Middle frontal gyrus (tissue), 1 donor: ENCODE measurements around the gene CADPS2.

Experiments used
- DNase-seq: peaks from one replicate; pipeline ENCODE4 v3.0.0-alpha.2; 2015; ENCODE audit warnings: low spot score; ENCODE audit errors: extremely low spot score

The CADPS2 gene

GRCh38 chr7:122314284-122314683, 572.0 kb downstream of the CADPS2 start:
- no peak for DNase-seq

- no peak for DNase-seq
Measured at GRCh38 chr7:122312789-122313188, 573.5 kb downstream of the CADPS2 start.

- no peak for DNase-seq
Measured at GRCh38 chr7:122311734-122312450, 574.4 kb downstream of the CADPS2 start.

- DNase-seq, result no peak
Measured at GRCh38 chr7:122311050-122311700, 575.1 kb downstream of the CADPS2 start.

DNA sequence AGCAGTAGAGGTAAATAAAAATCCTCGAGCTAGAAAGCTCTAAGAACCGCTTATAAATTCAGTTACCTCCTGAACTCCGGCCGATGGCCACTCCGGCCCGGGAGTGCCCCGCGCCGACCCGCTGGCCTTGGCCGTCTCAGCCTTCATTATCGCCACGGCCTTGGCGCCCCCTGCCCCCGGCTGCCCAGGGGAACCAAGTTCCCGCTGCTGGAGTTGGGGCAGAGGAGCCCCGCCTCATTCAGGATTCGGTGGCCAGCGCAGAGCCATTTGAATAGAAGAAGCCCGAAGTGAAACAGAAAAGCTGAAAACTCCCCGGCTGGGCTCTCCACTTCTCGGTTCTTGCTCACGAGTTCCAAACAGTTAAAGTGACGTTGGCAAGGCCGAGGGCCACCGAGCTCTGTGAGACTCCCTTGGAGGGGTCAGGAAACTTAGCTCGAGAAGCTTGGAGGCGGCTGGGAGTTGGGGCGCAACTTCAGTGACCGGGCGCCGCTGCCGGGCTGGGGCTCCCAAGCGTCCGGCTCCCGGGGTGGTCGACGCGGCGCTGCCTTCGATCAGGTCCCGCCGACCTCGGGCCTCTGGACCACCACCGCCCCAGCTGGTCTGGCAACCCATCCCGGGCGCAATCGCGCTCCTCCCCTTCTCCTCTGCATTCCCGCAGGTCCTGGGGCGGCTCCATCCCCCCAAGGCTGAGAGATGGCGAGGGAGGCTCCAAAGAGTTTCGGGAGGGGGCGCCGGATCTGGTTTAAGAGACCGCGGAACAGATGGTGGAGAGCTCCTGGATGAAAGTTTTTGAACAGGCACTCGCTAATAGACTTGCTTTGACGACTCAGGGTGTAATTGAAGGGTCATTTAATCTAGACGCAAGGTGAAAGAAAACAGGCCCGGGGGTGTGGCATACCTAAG, 575.9 kb downstream of the CADPS2 start:
- DNase-seq, result no peak

DNA sequence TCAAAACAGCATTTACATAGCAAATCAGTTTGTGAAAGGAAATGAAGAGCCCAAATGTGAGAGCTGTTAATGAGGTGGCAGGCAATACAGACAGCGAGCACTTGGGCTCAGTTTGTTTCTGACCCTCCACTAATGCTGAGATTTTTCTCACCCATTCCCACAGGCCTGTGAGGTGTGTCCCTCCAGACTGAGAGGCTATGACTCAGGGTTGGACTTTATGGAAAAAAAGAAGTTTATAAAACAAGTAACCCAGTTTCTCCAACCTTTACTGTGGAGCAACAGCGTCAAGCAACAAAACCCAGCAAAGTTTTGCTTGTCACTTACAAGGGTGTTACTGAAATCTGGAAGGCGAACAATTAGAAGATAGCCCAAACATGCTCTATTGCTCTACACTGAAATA, 576.8 kb downstream of the CADPS2 start:
- DNase-seq, result no peak

DNA sequence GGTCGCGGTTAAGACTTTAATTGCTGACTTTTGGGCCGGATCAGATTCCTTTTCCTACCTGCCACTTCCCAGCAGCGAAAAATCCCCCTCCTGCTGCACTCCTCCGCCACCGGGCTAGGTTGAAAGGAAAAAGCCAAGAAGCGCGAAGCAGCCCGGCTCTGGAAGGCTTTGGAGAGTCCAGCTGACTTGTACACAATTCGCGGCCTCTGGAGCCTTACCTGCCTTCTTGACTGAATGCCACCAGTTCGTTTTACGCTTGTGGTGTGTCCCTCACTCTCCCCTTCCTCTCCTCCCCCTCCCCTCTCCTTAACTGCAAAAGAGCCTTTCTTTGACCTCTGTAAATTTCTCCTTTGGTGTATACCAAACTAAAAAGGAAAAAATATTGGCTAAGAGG, 579.0 kb downstream of the CADPS2 start:
- no peak for DNase-seq

DNA sequence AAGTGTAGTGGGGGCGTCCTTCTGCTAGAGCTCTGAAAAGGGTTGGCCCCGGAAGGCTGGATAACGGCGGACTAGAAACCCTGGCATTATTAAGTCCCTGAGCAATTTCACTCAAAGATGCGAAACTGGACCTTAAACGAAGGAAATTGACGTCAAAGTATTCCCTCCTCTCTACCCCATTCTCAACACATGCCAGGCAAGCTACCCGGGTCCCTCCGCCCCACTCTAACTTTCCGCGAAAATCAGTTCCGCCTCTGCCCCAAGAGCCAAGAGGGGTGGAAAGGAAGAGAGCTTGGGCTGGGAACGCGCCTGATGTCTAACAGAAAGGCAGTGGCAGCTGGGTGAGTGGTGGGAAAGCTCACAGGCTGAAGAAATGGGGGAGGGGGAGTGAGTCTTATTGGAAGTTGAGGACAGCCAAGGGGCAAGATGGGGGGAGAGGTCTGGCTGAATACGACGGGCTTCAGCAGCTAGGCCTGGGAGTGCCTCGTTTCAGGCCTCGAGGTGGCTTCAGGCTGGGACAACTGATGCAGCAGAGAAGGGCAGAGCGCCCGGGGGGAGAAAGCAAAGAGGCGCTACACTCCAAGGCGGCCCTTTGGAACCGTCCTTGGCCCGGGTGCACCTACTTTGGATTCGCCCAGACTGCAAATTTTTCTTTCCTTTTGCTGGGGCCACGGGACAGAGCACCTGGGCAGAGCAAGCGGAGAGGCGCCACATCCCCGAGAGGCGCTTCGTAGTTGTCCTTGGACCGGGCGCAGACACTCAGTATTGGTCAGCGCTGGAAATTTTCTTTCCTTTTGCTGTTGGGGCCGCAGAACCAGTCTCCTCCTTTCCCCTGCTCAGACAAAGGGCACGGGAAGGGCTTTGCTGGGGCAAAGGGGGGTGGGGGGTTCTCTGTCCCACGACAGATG, 579.7 kb downstream of the CADPS2 start:
- no peak for DNase-seq

DNA sequence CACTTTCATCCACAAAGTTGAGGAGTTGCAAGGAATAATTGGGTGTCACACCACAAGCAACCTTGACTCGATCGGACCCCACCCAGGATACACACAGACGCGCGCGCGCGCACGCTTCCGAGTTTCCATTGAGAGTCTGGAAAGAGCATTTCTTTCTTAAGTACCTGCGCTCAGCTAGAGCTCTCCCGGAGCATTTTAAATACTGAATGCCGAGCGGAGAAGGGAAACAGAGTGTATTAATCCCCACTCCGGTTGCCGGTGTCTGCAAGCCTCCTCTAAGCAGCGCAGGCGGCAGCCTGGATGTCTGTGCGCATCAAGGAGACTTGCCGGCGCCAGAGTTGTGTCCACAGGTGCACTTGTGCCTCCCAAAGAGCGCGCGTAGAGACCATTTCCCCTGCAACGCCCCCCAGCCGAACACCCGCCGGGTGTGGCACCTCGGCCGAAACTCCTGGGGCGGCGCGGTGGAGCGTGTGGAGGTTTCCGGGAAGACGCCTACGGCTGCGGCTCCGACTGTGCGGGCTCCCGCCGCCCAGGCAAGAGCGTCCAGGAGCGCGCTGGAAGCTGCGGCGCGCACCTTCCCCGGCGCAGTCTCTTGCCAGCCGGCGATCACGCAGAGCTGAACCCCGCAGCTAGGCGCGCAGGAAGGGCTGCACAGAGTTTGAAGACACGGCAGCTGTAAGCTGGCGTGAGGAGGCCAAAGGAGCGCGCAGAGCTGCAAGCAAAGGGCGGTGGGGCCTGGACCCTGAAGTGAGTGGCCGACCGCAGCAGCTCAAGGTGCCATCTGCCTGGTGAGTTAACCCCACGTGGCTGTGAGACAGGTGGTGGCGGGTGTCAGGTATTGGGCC, 580.6 kb downstream of the CADPS2 start:
- DNase-seq, result no peak

GRCh38 chr7:122304996-122305421, 581.3 kb downstream of the CADPS2 start:
- no peak for DNase-seq

- no peak for DNase-seq
Measured at GRCh38 chr7:122304319-122304975, 581.8 kb downstream of the CADPS2 start, which contains the start of gene FEZF1. Gene FEZF1 (minus strand): TSS chr7:122304750. CDS start chr7:122304437, 313 bp downstream.

DNA sequence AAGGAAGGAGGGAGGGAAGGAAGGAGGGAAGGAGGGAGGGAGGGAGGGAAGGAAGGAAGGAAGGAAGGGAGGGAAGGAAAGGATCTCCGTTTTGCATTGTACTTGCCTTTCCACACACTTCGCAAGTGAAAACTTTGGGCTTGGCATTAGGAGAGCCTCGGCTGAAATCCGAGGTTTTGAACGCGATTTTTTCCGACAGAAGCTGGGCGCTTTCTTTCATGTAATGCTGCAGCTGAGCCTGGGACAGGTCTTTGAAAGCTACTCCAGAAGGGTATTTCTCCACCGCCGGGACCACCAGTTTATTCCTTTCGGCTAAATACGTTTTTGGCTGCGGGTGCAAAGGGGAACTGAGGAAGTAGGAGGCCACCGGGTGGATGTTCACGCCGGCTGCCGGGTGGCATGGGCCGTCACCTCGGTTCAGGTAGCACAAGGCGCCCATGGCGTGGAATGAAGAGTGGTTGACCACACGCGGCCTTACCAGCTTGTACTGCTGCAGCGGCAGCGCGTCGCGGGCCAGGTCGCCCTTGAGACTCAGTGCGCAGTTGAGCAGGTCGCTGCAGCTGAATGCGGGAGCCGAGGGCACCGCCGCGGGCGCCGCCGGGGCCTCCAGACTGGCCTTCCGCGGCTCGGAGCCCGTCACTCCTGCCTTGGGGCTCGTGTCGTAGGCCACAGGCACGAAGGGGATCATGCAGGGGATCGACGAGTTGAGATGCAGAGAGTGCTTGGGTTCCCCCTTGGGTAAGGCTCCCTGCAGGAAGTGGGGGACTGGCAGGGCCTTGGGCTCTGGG, 582.5 kb downstream of the CADPS2 start:
- no peak for DNase-seq

GRCh38 chr7:122302761-122303530, 583.3 kb downstream of the CADPS2 start:
- DNase-seq, result no peak

DNA sequence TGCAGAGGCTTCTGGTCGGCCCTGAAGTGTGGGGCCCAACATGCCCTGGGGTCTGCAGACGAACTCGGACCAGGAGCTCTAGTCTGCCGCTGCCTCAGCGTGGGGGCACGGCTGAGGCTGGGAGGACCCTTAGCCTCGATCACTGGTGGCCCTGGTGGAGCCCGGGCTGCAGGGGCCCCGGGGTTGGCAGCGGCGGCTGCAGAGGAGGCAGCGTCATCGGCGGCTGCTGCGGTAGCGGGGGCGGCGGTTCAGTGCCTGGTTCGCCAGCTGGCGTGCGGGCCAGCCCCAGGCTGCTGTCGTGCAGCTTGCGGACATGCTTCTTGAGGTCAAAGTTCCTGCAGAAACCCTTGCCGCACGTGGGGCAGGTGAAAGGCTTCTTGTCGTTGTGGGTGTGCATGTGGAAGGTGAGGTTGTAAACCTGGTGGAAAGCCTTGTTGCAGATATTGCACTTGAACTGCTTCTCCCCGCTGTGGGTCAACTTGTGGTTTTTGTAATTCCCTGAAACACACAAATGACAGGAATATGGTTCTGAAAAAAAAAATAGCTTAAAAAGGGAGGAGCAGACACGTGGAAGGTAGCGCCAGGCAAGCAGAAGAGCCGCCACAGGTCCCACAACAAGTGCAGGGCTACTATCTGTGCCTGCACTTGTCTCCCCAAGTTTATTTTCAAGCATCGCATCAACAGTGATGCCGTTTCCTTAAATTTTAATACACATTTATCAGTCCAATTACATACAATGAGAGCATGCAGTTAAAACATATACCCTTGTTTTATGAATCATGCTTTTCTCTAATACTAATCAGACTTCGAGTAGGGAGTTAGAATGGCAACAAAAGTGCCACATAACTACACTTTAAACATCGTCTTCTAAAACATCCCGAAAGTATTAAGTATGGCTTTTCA, 584.2 kb downstream of the CADPS2 start:
- no peak for DNase-seq

DNA sequence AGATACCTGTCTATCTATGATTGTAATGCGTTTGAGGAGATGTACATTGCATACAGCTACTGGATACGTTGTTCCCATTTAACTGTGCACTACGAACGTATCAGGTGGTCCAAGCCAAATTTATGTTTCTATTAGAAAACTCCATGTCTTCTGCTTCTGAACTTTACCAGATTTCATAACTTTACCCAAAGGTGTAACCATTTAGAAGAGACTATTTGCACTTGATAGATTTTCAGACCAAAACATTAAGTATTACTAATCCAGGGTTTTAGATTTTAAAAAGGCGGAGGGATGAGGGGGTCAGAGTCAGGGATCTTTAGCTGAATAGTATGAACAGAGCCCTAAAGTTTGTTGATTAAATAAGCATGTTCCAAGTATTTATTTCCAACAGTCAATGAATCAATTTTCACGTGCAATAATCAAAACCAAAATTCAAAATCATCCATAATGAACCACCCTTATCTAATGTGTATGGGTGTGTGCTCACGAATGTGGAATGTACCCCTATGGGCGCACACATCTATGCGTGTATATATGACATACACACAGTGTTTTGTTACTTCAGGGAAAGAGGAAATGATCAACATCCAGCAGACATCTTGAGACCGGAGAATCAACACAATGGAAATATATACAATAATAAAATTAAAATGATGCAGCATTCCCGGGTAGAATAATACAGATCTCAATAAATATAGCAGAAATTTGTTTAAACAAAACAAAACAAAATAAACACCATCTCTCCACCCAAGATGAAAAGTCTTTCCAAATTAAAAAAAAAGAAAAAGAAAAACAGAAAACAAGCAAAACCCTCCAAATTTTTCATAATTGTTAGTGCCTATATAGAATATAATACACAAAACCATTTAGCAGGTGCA, 585.1 kb downstream of the CADPS2 start:
- DNase-seq, result no peak
